ENCODE measurements around the gene PERCC1.

DNA sequence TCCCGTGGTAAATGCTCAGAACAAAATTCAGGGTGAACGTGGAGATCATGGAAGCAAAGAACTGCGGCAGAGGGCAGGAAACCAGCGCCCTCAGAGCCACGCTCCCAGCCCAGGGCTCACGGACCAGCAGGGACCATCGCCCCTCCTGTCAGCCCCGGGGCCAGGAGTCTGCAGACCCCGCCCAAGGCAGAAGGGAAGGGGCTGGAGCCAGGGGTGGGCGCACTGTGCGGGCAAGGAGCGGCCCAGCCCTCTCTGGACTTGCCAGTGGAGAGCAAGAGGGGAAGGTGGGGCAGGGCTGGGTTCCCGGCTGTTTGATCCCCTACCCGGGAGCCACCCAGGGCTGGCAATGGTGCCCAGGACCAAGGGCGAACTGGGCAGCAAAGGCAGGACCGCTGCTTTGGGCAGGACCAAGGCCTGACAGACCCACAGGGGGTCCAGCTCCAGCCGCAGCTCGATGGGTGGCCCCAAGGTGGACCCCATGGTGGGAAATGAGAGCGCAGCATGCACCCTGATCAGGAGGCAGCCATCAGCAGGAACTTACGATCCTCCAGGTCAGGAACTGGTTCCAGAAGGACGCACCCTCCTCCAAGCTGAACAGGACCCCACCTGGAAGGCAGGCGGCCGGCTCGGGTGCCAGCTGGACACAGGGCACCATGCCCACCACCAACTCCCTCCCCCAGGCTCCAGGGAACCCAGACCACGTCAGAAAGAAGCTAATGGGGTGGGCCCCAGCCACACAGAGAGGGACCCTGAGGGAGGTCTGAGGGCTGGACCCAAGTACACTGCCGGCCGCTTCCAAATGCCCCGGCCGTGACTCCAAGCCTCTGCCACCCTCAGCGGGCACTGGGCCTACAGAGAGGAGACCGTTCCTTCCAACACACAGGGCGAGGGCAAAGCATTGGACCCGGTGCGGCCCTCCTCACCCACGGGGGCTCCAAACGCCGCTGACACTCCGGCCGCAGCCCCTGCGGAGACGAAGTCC lies 24.6 kb downstream of the PERCC1 start:
- no peak for TF ChIP-seq POLR2A (IDR thresholded peaks at IDR 0.05)
- TF ChIP-seq, protein P1, sequence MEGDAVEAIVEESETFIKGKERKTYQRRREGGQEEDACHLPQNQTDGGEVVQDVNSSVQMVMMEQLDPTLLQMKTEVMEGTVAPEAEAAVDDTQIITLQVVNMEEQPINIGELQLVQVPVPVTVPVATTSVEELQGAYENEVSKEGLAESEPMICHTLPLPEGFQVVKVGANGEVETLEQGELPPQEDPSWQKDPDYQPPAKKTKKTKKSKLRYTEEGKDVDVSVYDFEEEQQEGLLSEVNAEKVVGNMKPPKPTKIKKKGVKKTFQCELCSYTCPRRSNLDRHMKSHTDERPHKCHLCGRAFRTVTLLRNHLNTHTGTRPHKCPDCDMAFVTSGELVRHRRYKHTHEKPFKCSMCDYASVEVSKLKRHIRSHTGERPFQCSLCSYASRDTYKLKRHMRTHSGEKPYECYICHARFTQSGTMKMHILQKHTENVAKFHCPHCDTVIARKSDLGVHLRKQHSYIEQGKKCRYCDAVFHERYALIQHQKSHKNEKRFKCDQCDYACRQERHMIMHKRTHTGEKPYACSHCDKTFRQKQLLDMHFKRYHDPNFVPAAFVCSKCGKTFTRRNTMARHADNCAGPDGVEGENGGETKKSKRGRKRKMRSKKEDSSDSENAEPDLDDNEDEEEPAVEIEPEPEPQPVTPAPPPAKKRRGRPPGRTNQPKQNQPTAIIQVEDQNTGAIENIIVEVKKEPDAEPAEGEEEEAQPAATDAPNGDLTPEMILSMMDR (IDR thresholded peaks at IDR 0.05), result no peak
- TF ChIP-seq EP300 (IDR thresholded peaks at IDR 0.05), result no peak
